ENCODE measurements around the gene CHP1. TPM values are rescaled to one million over a fixed set of nuclear protein-coding genes. Genes with fewer than 3 reads are reported as not detected.

The CHP1 gene
- total and polyA plus RNA-seq, 10 donors: 12.7 to 127 (median 56.5) TPM

- Histone ChIP-seq H3K9me3 (no peaks in the 10 kb centered on the region), H3K4me1 (no peaks in the 10 kb centered on the region), H3K4me3 (no peak overlapping the region), H3K36me3 (no peaks in the 10 kb centered on the region), H3K27me3 (replicated peaks in 1 of 7) (no peaks in the 10 kb centered on the region), H3K27ac (no peak overlapping the region)
- DNase-seq: no peak
- 93 to 100% (median 95%) methylated on average over 1 of the region's 1 CpG for WGBS, 5 donors
- intact Hi-C loops (cut with DNase I; ENCODE audit: low total_unique reads): no loop called here
- no peak for TF ChIP-seq POLR2A (IDR thresholded peaks at IDR 0.05)
- TF ChIP-seq, protein P1, sequence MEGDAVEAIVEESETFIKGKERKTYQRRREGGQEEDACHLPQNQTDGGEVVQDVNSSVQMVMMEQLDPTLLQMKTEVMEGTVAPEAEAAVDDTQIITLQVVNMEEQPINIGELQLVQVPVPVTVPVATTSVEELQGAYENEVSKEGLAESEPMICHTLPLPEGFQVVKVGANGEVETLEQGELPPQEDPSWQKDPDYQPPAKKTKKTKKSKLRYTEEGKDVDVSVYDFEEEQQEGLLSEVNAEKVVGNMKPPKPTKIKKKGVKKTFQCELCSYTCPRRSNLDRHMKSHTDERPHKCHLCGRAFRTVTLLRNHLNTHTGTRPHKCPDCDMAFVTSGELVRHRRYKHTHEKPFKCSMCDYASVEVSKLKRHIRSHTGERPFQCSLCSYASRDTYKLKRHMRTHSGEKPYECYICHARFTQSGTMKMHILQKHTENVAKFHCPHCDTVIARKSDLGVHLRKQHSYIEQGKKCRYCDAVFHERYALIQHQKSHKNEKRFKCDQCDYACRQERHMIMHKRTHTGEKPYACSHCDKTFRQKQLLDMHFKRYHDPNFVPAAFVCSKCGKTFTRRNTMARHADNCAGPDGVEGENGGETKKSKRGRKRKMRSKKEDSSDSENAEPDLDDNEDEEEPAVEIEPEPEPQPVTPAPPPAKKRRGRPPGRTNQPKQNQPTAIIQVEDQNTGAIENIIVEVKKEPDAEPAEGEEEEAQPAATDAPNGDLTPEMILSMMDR (IDR thresholded peaks at IDR 0.05 in 8 of 11, conservative IDR thresholded peaks at IDR 0.05 in 3 of 11): no peak
- TF ChIP-seq POLR2AphosphoS5 (IDR thresholded peaks at IDR 0.05): no peak
Observed at GRCh38 chr15:41194444-41194843, 36.6 kb upstream of the CHP1 start.

- DNase-seq: no peak
Observed at GRCh38 chr15:41199470-41199869, 31.6 kb upstream of the CHP1 start.

DNA sequence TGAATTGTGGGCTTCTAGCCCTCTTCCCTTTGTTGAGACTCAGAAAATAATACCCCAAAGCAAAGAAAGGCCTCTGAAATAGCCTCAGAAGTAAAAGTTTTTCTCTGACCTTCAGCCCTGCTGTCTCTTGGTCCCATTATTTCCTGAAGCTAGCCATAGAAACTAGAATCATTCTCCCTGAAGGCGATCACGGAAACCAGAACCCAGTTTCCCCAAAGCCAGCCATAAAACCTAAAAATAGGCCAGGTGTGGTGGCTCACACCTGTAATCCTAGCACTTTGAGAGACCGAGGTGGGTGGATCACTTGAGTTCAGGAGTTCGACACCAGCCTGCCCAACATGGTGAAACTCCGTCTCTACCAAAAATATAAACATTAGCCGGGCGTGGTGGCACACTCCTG is 27.7 kb upstream of the CHP1 start:
- no peak for TF ChIP-seq POLR2AphosphoS5 (IDR thresholded peaks at IDR 0.05)
- TF ChIP-seq, protein P1 (IDR thresholded peaks at IDR 0.05 in 8 of 11, conservative IDR thresholded peaks at IDR 0.05 in 3 of 11): no peak
- TF ChIP-seq POLR2A (IDR thresholded peaks at IDR 0.05): no peak
- WGBS, 5 donors: 94 to 96% (median 95%) methylated on average over 6 to 7 of the region's 7 CpGs

More at GRCh38 chr15:41199470-41199869, 31.6 kb upstream of the CHP1 start:
- no peak overlapping the region for H3K27ac ChIP-seq
- no peak for TF ChIP-seq POLR2A (IDR thresholded peaks at IDR 0.05)
- no peak for TF ChIP-seq POLR2AphosphoS5 (IDR thresholded peaks at IDR 0.05)
- TF ChIP-seq, protein P1 (IDR thresholded peaks at IDR 0.05 in 8 of 11, conservative IDR thresholded peaks at IDR 0.05 in 3 of 11): no peak
- no peaks in the 10 kb centered on the region for H3K9me3 ChIP-seq
- H3K4me1 ChIP-seq: no peaks in the 10 kb centered on the region
- H3K4me3 ChIP-seq: no peak overlapping the region
- peaks cover 0 to 4% (median 0%) of the 10 kb centered on the region in 7 donors for H3K27me3 ChIP-seq (replicated peaks in 1 of 7)
- intact Hi-C loops (cut with DNase I; ENCODE audit: low total_unique reads): no loop called here
- no peaks in the 10 kb centered on the region for H3K36me3 ChIP-seq

DNA sequence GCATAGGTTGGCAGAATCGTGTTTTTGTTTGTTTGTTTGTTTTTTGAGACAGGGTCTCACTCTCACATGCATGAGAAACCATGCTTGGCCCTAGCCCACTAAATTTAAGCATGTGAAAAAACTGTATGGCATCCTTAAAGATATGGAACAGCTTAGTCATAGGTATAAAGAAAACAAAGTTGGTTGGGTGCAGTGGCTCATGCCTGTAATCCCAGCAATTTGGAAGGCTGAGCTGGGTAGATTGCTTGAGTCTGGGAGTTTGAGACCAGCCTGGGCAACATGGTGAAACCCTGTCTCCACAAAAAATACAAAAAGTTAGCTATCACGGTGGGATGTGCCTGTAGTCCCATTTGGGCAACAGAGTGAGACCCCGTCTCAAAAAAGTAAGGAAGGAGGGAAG is 25.8 kb upstream of the CHP1 start:
- 71 to 89% (median 79%) methylated on average over 3 of the region's 3 CpGs for WGBS, 5 donors
- Histone ChIP-seq H3K9me3 (no peaks in the 10 kb centered on the region), H3K4me3 (no peak overlapping the region), H3K27me3 (replicated peaks in 1 of 7) (peaks cover 0 to 10% (median 0%) of the 10 kb centered on the region in 7 donors), H3K4me1 (no peaks in the 10 kb centered on the region), H3K36me3 (no peaks in the 10 kb centered on the region), H3K27ac (no peak overlapping the region)
- TF ChIP-seq POLR2A (IDR thresholded peaks at IDR 0.05): no peak
- TF ChIP-seq POLR2AphosphoS5 (IDR thresholded peaks at IDR 0.05): no peak
- TF ChIP-seq, protein P1 (IDR thresholded peaks at IDR 0.05 in 8 of 11, conservative IDR thresholded peaks at IDR 0.05 in 3 of 11): no peak
- no peak for DNase-seq
- intact Hi-C loops (cut with DNase I; ENCODE audit: low total_unique reads): no loop called here

More for the DNA sequence above, 27.7 kb upstream of the CHP1 start:
- H3K4me1 ChIP-seq: no peaks in the 10 kb centered on the region
- no peak overlapping the region for H3K27ac ChIP-seq
- no peak for DNase-seq
- H3K9me3 ChIP-seq: no peaks in the 10 kb centered on the region
- H3K4me3 ChIP-seq: no peak overlapping the region
- peaks cover 0 to 10% (median 0%) of the 10 kb centered on the region in 7 donors for H3K27me3 ChIP-seq (replicated peaks in 1 of 7)
- H3K36me3 ChIP-seq: no peaks in the 10 kb centered on the region
- intact Hi-C loops (cut with DNase I; ENCODE audit: low total_unique reads): no loop called here
